ENCODE measurements around the gene DYNC1H1. TPM values are rescaled to one million over a fixed set of nuclear protein-coding genes. Genes with fewer than 3 reads are reported as not detected.
A peak's percentile ranks its signal among the peaks of the same experiment; 100 is the strongest.

DYNC1H1 gene
- total RNA-seq, 4 donors from 2014 or later, result 440 to 541 (median 495) TPM

DNA sequence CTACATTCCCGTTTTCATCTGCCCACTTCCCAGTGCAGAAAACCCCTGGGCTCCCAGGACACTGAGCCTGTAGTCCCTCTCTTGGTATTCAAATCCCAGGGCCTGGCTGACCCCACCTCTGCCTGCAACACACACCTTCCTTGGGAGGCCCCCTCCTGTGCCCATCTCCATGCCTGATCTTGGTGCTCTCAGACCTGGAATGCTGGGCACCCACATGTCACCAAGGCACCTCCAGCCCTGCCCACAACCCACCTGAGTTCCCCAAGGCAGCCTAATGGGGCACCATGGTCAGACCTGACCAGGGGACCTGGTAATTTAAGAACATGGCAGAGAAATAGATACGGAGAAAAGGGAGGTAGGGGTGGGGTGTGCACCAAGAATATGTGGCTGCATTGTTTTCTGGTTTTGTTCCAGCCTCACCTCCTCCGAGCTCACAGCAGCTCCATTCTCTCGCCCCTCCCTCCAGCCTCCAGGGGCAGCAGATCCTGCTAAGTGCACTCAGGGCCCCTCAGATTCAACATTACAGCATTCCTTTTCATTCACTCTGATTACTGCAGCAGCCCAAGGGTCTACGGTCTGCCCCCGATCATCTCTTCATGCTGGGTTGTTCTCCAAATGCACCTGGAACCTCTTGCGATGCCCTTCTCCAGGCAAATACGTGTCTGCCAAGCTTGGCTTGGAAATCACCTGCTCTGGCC, 131.6 kb downstream of the DYNC1H1 start:
- peak; percentile 17 for ATAC-seq (ENCODE audit: low FRiP score)
- no peak for DNase-seq (ENCODE audit: low spot score)
- TF ChIP-seq, protein P1, sequence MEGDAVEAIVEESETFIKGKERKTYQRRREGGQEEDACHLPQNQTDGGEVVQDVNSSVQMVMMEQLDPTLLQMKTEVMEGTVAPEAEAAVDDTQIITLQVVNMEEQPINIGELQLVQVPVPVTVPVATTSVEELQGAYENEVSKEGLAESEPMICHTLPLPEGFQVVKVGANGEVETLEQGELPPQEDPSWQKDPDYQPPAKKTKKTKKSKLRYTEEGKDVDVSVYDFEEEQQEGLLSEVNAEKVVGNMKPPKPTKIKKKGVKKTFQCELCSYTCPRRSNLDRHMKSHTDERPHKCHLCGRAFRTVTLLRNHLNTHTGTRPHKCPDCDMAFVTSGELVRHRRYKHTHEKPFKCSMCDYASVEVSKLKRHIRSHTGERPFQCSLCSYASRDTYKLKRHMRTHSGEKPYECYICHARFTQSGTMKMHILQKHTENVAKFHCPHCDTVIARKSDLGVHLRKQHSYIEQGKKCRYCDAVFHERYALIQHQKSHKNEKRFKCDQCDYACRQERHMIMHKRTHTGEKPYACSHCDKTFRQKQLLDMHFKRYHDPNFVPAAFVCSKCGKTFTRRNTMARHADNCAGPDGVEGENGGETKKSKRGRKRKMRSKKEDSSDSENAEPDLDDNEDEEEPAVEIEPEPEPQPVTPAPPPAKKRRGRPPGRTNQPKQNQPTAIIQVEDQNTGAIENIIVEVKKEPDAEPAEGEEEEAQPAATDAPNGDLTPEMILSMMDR (IDR thresholded peaks at IDR 0.05), result no peak

DNA sequence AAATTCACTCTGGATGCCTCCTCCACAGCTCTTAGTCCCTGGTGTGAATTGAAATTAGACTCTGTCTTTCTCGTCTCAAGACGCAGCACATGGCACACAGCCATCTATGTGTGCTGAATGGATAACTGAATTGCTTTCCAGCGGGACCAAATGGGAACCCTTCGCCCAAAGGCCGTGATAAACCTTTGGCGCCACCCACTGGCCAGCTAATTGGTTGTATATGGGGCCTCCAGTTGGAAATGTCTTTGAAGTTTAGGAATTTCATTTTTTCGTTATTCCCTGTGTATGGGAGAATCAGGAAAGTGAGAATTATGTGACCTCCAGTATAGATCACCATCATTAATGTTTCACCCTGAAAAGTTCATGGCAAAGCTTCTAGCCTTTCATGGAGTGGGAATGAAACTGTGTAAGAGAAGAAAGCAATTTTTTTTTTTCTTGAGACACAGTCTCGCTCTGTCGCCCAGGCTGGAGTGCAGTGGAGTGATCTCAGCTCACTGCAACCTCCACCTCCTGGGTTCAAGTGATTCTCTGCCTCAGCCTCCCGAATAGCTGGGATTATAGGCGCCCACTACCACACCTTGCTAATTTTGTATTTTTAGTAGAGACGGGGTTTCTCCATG, 132.3 kb downstream of the DYNC1H1 start:
- ATAC-seq (ENCODE audit: low FRiP score), result peak; percentile 88
- peak; percentile 99 for DNase-seq (ENCODE audit: low spot score)
- TF ChIP-seq, protein P1 (IDR thresholded peaks at IDR 0.05), result peak in 1 of 3 donors; percentile 72

DNA sequence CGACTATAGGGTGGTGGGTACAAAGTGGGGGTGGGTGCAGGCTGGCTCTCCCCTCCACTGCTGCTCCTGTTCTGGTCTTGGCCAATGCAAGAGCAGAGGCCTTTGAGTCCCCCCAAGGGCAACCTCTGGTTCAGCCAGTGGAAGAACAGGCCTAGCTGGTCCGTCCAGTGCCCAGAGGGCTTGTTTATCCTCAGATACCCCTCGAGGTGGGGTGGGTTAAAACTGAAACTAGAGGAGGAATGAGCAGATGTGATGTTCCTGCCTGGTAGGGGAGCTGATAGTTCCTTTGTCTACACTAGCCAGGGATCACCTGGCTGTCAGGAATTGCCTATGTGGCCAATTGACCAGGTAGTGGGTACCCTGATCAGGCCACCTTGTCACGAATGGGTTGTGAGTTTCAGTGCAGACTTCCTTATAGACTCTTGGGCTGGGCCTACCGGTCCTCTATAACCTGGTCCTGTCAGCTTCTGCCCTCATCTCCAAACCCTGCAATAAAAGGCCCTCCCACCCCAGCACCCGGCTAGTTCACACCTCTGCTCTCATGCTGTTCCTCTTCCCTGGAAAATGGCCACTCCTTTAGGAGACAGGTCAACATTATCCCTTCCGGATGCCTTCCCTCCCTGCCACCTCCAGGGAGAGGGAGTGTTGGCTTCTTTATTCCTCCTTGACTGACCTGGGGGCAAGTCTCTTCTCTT, 133.2 kb downstream of the DYNC1H1 start:
- TF ChIP-seq, protein P1 (IDR thresholded peaks at IDR 0.05), result no peak
- DNase-seq (ENCODE audit: low spot score), result no peak
- no peak for ATAC-seq (ENCODE audit: low FRiP score)

DNA sequence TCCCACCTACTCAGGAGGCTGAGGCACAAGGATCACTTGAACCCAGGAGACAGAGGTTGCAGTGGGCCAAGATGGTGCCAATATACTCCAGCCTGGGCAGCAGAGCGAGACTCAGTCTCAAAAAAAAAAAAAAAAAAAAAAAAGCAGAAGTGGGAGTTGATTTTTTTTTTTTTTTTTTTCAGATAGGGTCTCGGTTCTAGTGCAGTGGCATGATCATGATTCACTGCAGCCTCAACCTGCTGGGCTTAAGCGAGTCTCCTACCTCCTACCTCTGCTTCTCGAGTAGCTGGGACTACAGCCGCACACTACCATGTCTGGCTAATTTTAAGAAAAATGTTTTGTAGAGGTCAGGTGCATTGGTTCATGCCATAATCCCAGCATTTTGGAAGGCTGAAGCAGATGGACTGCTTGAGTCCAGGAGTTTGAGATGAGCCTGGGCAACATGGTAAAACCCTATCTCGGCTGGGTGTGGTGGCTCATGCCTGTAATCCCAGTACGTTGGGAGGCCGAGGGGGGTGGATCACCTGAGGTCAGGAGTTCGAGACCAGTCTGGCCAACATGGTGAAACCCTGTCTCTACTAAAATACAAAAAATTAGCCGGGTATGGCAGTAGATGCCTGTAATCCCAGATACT, 138.8 kb downstream of the DYNC1H1 start:
- ATAC-seq (ENCODE audit: low FRiP score) (no peak), DNase-seq (ENCODE audit: low spot score) (no peak)
- TF ChIP-seq, protein P1 (IDR thresholded peaks at IDR 0.05), result no peak

DNA sequence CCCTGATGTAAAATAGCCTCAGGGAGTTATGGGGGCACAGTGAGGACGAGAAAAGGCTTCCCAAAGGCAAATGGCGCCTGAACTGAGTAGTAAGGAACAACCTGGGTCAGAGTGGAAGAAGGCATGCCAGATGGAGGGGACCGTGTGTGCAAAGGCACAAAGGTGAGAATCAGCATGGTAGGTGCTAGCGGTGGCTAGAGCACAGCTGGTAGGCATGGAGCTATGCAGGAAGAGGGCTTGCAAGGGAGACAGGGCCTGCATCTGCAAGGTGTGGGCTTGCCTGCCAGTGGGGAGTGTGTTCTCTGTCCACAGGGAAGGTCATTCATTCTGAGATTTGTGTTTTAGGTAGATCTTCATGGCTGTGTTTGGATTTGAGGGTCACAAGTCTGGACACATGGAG, 141.0 kb downstream of the DYNC1H1 start:
- DNase-seq (ENCODE audit: low spot score) (no peak), ATAC-seq (ENCODE audit: low FRiP score) (no peak)

More for the DNA sequence above, 141.0 kb downstream of the DYNC1H1 start:
- TF ChIP-seq, protein P1 (IDR thresholded peaks at IDR 0.05), result no peak

Small RNAs within 50 kb of the gene (small RNA-seq; reads per million reads assigned to genes)
- gene AL118558.2 (not detected), gene RN7SL472P (not detected)

Other genes with a start within 250 kb of the DYNC1H1 start
- 10 to 100 TPM; 73.7 to 90.5 (median 87.6) TPM for gene PPP2R5C, start 202.9 kb upstream of the DYNC1H1 start, total RNA-seq
- 1,000 to 10,000 TPM in 1 of 4 donors, 100 to 1,000 TPM in 3; 453 to 1,533 (median 691) TPM for gene HSP90AA1, start 122.5 kb downstream of the DYNC1H1 start, total RNA-seq
- gene WDR20, start 175.3 kb downstream of the DYNC1H1 start, total RNA-seq, result 10 to 100 TPM; 20.2 to 26.4 (median 22.0) TPM

Data from omental fat pad (tissue), 4 donors.